ENCODE measurements around the gene PTPN9. TPM values are rescaled to one million over a fixed set of nuclear protein-coding genes. Genes with fewer than 3 reads are reported as not detected.

Gene PTPN9
- total and polyA plus RNA-seq, 2 of the 13 experiments (the other 11 are each of a cell fraction or from before 2014, with no cell fraction given) = 16.6 to 19.9 TPM

DNA sequence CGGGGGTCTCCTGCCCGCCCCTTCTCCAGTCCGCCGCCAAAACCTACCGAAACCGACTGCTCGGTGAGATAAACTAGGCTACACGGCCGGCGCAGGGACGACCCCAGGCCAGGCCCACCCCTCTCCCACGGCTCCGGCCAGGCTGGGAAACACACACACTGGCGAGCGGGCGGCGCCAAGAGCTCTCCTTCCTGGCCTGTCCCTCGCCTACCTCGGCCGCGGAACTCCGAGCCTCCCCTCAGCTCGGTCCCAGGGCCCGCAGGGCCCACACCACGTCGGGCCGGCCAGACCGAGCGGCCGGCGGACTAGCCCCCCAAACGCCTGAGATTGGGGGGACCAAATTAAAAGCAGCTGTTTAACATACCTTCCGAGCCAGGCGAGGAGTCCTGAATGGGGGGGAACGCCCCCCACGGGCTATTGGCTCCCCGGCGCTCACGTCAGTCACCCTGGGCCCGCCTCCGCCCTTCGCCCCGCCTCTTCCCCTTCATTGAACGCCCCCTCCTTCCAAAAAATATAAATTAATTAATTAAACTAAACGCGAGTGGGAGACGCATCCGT lies 123.6 kb downstream of the PTPN9 start (continued):
- TF ChIP-seq, protein P1, sequence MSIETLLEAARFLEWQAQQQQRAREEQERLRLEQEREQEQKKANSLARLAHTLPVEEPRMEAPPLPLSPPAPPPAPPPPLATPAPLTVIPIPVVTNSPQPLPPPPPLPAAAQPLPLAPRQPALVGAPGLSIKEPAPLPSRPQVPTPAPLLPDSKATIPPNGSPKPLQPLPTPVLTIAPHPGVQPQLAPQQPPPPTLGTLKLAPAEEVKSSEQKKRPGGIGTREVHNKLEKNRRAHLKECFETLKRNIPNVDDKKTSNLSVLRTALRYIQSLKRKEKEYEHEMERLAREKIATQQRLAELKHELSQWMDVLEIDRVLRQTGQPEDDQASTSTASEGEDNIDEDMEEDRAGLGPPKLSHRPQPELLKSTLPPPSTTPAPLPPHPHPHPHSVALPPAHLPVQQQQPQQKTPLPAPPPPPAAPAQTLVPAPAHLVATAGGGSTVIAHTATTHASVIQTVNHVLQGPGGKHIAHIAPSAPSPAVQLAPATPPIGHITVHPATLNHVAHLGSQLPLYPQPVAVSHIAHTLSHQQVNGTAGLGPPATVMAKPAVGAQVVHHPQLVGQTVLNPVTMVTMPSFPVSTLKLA (IDR thresholded peaks at IDR 0.05) = no peak
- TF ChIP-seq, protein P2, sequence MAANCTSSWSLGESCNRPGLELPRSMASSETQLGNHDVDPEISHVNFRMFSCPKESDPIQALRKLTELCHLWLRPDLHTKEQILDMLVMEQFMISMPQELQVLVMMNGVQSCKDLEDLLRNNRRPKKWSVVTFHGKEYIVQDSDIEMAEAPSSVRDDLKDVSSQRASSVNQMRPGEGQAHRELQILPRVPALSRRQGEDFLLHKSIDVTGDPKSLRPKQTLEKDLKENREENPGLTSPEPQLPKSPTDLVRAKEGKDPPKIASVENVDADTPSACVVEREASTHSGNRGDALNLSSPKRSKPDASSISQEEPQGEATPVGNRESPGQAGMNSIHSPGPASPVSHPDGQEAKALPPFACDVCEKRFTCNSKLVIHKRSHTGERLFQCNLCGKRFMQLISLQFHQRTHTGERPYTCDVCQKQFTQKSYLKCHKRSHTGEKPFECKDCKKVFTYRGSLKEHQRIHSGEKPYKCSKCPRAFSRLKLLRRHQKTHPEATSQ (CRISPR knock-in tag; IDR thresholded peaks at IDR 0.05; ENCODE audit: borderline replicate concordance) = no peak
- TF ChIP-seq ELF1 (CRISPR knock-in tag; IDR thresholded peaks at IDR 0.05) (no peak), TRAFD1 (CRISPR knock-in tag; IDR thresholded peaks at IDR 0.05; ENCODE audit: borderline replicate concordance) (no peak), ISX (CRISPR knock-in tag; conservative IDR thresholded peaks at IDR 0.05) (no peak), ZNF749 (CRISPR knock-in tag; IDR thresholded peaks at IDR 0.05; ENCODE audit: borderline replicate concordance) (no peak), MED8 (CRISPR knock-in tag; IDR thresholded peaks at IDR 0.05; ENCODE audit: insufficient replicate concordance) (no peak), FOXP1 (IDR thresholded peaks at IDR 0.05) (no peak), FOXP1 (CRISPR knock-in tag; IDR thresholded peaks at IDR 0.05) (no peak), KDM2A (CRISPR knock-in tag; IDR thresholded peaks at IDR 0.05; ENCODE audit: borderline replicate concordance, low read depth) (peak; percentile 61), ZNF260 (CRISPR knock-in tag; IDR thresholded peaks at IDR 0.05; ENCODE audit: borderline replicate concordance, low read depth) (no peak), ZNF430 (CRISPR knock-in tag; IDR thresholded peaks at IDR 0.05) (no peak), BCLAF1 (IDR thresholded peaks at IDR 0.05) (no peak), DNMT1 (CRISPR knock-in tag; IDR thresholded peaks at IDR 0.05) (no peak), ZNF83 (CRISPR knock-in tag; IDR thresholded peaks at IDR 0.05; ENCODE audit: borderline replicate concordance) (no peak)
- TF ChIP-seq, protein P3, sequence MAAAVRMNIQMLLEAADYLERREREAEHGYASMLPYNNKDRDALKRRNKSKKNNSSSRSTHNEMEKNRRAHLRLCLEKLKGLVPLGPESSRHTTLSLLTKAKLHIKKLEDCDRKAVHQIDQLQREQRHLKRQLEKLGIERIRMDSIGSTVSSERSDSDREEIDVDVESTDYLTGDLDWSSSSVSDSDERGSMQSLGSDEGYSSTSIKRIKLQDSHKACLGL (CRISPR knock-in tag; IDR thresholded peaks at IDR 0.05) = no peak
- TF ChIP-seq, protein P4, sequence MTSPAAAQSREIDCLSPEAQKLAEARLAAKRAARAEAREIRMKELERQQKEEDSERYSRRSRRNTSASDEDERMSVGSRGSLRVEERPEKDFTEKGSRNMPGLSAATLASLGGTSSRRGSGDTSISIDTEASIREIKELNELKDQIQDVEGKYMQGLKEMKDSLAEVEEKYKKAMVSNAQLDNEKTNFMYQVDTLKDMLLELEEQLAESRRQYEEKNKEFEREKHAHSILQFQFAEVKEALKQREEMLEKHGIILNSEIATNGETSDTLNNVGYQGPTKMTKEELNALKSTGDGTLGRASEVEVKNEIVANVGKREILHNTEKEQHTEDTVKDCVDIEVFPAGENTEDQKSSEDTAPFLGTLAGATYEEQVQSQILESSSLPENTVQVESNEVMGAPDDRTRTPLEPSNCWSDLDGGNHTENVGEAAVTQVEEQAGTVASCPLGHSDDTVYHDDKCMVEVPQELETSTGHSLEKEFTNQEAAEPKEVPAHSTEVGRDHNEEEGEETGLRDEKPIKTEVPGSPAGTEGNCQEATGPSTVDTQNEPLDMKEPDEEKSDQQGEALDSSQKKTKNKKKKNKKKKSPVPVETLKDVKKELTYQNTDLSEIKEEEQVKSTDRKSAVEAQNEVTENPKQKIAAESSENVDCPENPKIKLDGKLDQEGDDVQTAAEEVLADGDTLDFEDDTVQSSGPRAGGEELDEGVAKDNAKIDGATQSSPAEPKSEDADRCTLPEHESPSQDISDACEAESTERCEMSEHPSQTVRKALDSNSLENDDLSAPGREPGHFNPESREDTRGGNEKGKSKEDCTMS (CRISPR knock-in tag; conservative IDR thresholded peaks at IDR 0.05) = no peak

Measured in HepG2 (cell line).